CD14-positive monocyte (primary cell): ENCODE results near the gene KIRREL3. TPM values are rescaled to one million over a fixed set of nuclear protein-coding genes. Genes with fewer than 3 reads are reported as not detected.

Experiments
- DNase-seq, 3 donors: peaks; one replicate each; pipeline ENCODE4 v3.0.0-alpha.2; 2011 to 2022
- H2AFZ ChIP-seq: 2 replicates; pipeline ENCODE4 v1.6.0; 2012; ENCODE audit warnings: mild to moderate bottlenecking, low read depth, low read length, inconsistent platforms; ENCODE audit not compliant: insufficient read depth, poor library complexity, severe bottlenecking
- H3K27ac ChIP-seq, 2 donors: 1 replicate in 1 of 2; 2 replicates in 1 of 2; pipeline ENCODE4 v1.5.1; 2012 to 2013; ENCODE audit warnings: low read length in 2 of 2, control low read depth in 1 of 2, inconsistent platforms in 1 of 2, low read depth in 1 of 2, mild to moderate bottlenecking in 1 of 2
- H3K27me3 ChIP-seq, 2 donors: one replicate each; pipeline versions ENCODE4 v1.6.0 to v1.6.1; 2011 to 2013; ENCODE audit warnings: low read length in 2 of 2; ENCODE audit not compliant: control insufficient read depth in 2 of 2, insufficient read depth in 2 of 2
- H3K36me3 ChIP-seq, 2 donors: replicated peaks in 1 of 2; 1 replicate in 1 of 2; 2 replicates in 1 of 2; pipeline versions ENCODE4 v1.5.1 to v1.6.1; 2012 to 2013; ENCODE audit warnings: low read length in 2 of 2, control low read depth in 1 of 2, inconsistent platforms in 1 of 2, mild to moderate bottlenecking in 1 of 2; ENCODE audit not compliant: insufficient read depth in 2 of 2, control insufficient read depth in 1 of 2
- H3K4me1 ChIP-seq, 2 donors: 1 replicate in 1 of 2; 2 replicates in 1 of 2; pipeline versions ENCODE4 v1.5.1 to v1.6.1; 2012 to 2013; ENCODE audit warnings: low read length in 2 of 2, control low read depth in 1 of 2, inconsistent platforms in 1 of 2, mild to moderate bottlenecking in 1 of 2, moderate library complexity in 1 of 2; ENCODE audit not compliant: insufficient read depth in 2 of 2, control insufficient read depth in 1 of 2
- H3K4me2 ChIP-seq: replicated peaks from 2 replicates; pipeline ENCODE3; 2012; ENCODE audit warnings: low read length, moderate library complexity, mild to moderate bottlenecking; ENCODE audit not compliant: poor library complexity, severe bottlenecking; ENCODE audit errors: extremely low read depth
- H3K4me3 ChIP-seq, 3 experiments: fragments of 200-600 bp in 1 of 3; sonication (generic) in 1 of 3; replicated peaks in 1 of 3; 1 replicate in 2 of 3; 2 replicates in 1 of 3; pipeline ENCODE4 v1.5.1; 2011 to 2013; ENCODE audit warnings: low read length in 3 of 3, mild to moderate bottlenecking in 3 of 3, control low read depth in 2 of 3, low read depth in 2 of 3, inconsistent platforms in 1 of 3, moderate library complexity in 1 of 3
- H3K79me2 ChIP-seq: 2 replicates; pipeline ENCODE4 v1.6.0; 2012; ENCODE audit warnings: mild to moderate bottlenecking, control low read depth, inconsistent platforms, low read length, moderate library complexity; ENCODE audit not compliant: insufficient read depth
- H3K9ac ChIP-seq: 2 replicates; pipeline ENCODE4 v1.6.0; 2017; ENCODE audit warnings: low read length, mild to moderate bottlenecking; ENCODE audit not compliant: insufficient read depth, poor library complexity, severe bottlenecking
- H3K9me3 ChIP-seq, 2 donors: replicated peaks in 1 of 2; 1 replicate in 1 of 2; 2 replicates in 1 of 2; pipeline versions ENCODE4 v1.5.1 to v1.6.1; 2012 to 2013; ENCODE audit warnings: low read length in 2 of 2, control low read depth in 1 of 2; ENCODE audit not compliant: control insufficient read depth in 1 of 2, insufficient read depth in 1 of 2
- H4K20me1 ChIP-seq: 2 replicates; pipeline ENCODE4 v1.6.0; 2012; ENCODE audit warnings: mild to moderate bottlenecking, low read length, control low read depth, moderate library complexity; ENCODE audit not compliant: insufficient read depth
- H3K27ac Mint-ChIP-seq, 7 donors: one replicate each; pipeline ENCODE4 v1.8.0; 2020; ENCODE audit warnings: mild to moderate bottlenecking in 7 of 7, mixed read lengths in 7 of 7, moderate library complexity in 6 of 7, inconsistent platforms in 2 of 7
- H3K27me3 Mint-ChIP-seq, 3 donors: one replicate each; pipeline ENCODE4 v1.8.0; 2021 to 2022; ENCODE audit warnings: low read depth in 3 of 3, mild to moderate bottlenecking in 3 of 3, mixed read lengths in 3 of 3, moderate library complexity in 3 of 3, inconsistent platforms in 1 of 3
- H3K36me3 Mint-ChIP-seq, 2 donors: one replicate each; pipeline ENCODE4 v1.8.0; 2020; ENCODE audit warnings: mixed read lengths in 2 of 2, inconsistent platforms in 1 of 2, mild to moderate bottlenecking in 1 of 2
- H3K4me1 Mint-ChIP-seq: one replicate; pipeline ENCODE4 v1.8.0; 2020; ENCODE audit warnings: mild to moderate bottlenecking, mixed read lengths
- H3K4me3 Mint-ChIP-seq, 2 donors: one replicate each; pipeline ENCODE4 v1.8.0; 2020; ENCODE audit warnings: mild to moderate bottlenecking in 2 of 2, mixed read lengths in 2 of 2, moderate library complexity in 1 of 2
- H3K9me3 Mint-ChIP-seq, 7 donors: one replicate each; pipeline ENCODE4 v1.8.0; 2020 to 2022; ENCODE audit warnings: mixed read lengths in 7 of 7, mild to moderate bottlenecking in 6 of 7, moderate library complexity in 6 of 7, inconsistent platforms in 2 of 7
- WGBS: methylation state at CpG from one replicate; pipeline ENCODE4 v1.1.5; 2013; ENCODE audit warnings: missing lambda C conversion rate; ENCODE audit not compliant: insufficient coverage; 5-methylcytosine and 5-hydroxymethylcytosine counted together
- intact Hi-C, 2 donors: fragments of 100-400 bp; cut with micrococcal nuclease; formaldehyde crosslinking; loops; one replicate each; pipeline versions ENCODE4 v1.15.0 to v1.15.1; 2023
- polyA plus RNA-seq, 3 donors: library from polyadenylated mRNA; depleted of rRNA in 1 of 3; unstranded in 2 of 3; stranded (reverse) in 1 of 3; fragments of 300-500 nt in 2 of 3; fragments of >200 nt in 1 of 3; fragmentation: Illumina TruSeq in 2 of 3; gene quantifications; 1 replicate in 2 of 3; 2 replicates in 1 of 3; pipeline ENCODE4 v1.2.3, GENCODE V29; 2012 to 2021
- TF ChIP-seq, protein P1 (sequence below): fragments of 200-600 bp; IDR thresholded peaks from one replicate; pipeline ENCODE4 v1.8.0; 2022; ENCODE audit warnings: antibody characterized with exemption, mild to moderate bottlenecking

Gene KIRREL3
- polyA plus RNA-seq, 3 donors = not detected

DNA sequence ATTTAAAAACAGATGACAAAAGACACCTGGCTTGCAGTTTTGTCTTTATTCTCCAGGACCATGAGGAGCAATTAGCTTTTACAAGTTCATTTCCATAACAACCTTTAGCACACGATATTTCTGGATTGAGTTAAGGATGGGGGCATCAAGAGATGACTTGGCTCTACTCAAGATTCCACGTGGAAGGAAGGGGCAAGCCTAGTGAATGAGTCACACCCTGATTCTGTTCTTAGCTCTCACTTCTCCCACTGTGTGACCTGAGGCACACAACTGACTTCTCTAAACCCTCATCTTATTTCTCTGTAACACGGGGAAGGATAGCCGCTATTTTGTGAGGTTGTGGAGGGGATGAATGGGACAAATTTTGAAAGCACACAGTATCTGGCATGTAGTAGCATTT, 185.5 kb downstream of the KIRREL3 start:
- Histone ChIP-seq H3K79me2 (no peaks in the 10 kb centered on the region), H4K20me1 (no peaks in the 10 kb centered on the region), H3K4me1 (no peaks in the 10 kb centered on the region), H3K36me3 (no peaks in the 10 kb centered on the region), H3K9ac (no peak overlapping the region), H3K9me3 (no peaks in the 10 kb centered on the region), H3K27me3 (no peaks in the 10 kb centered on the region), H3K27ac (no peak overlapping the region), H3K4me2 (no peak overlapping the region), H2AFZ (no peak overlapping the region), H3K4me3 (no peak overlapping the region)
- Mint-ChIP-seq H3K9me3 (peaks cover 0 to 3% (median 0%) of the 10 kb centered on the region in 7 donors), H3K4me1 (peaks cover 5% of the 10 kb centered on the region), H3K4me3 (no peak overlapping the region), H3K27me3 (peaks cover 2 to 6% (median 2%) of the 10 kb centered on the region in 3 donors), H3K36me3 (no peaks in the 10 kb centered on the region), H3K27ac (no peak overlapping the region)
- no CpG with 5 or more reads among the region's 4 CpGs for WGBS
- intact Hi-C loops = no loop called here
- TF ChIP-seq, protein P1, sequence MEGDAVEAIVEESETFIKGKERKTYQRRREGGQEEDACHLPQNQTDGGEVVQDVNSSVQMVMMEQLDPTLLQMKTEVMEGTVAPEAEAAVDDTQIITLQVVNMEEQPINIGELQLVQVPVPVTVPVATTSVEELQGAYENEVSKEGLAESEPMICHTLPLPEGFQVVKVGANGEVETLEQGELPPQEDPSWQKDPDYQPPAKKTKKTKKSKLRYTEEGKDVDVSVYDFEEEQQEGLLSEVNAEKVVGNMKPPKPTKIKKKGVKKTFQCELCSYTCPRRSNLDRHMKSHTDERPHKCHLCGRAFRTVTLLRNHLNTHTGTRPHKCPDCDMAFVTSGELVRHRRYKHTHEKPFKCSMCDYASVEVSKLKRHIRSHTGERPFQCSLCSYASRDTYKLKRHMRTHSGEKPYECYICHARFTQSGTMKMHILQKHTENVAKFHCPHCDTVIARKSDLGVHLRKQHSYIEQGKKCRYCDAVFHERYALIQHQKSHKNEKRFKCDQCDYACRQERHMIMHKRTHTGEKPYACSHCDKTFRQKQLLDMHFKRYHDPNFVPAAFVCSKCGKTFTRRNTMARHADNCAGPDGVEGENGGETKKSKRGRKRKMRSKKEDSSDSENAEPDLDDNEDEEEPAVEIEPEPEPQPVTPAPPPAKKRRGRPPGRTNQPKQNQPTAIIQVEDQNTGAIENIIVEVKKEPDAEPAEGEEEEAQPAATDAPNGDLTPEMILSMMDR = no peak
- no peak for DNase-seq

DNA sequence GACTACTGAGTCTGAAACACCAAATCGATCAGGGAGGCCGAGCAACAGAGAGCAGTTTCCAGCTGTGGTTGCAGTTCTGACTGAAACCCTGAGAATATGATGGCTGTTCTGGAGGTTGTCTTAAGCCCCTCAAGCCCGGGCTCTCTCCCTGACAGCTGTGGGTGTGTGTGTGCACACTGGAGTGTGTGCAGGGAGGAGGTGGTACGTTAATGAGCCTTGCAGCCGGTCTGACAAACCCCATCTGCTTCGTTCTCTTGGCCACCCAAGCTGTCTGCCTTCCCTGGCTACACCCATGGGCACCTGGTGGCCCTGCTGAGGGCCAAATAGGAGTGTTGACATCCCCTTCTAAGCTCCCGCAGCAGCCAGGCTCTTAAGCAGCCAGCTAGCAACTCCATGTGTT, 189.8 kb downstream of the KIRREL3 start:
- no peaks in the 10 kb centered on the region for H3K4me1 ChIP-seq
- no peak overlapping the region for H3K9ac ChIP-seq
- intact Hi-C loops = no loop called here
- Mint-ChIP-seq H3K4me1 (no peaks in the 10 kb centered on the region), H3K36me3 (no peaks in the 10 kb centered on the region), H3K4me3 (no peak overlapping the region), H3K9me3 (peaks cover 0 to 6% (median 0%) of the 10 kb centered on the region in 7 donors), H3K27ac (no peak overlapping the region), H3K27me3 (peaks cover 0 to 6% (median 0%) of the 10 kb centered on the region in 3 donors)
- no peaks in the 10 kb centered on the region for H3K27me3 ChIP-seq
- no peaks in the 10 kb centered on the region for H4K20me1 ChIP-seq
- no peak for DNase-seq
- WGBS = 85% methylated on average over 4 of the region's 7 CpGs
- TF ChIP-seq, protein P1 = no peak
- H3K79me2 ChIP-seq = no peaks in the 10 kb centered on the region
- H3K4me2 ChIP-seq = no peak overlapping the region
- H3K4me3 ChIP-seq = no peak overlapping the region
- no peaks in the 10 kb centered on the region for H3K9me3 ChIP-seq
- H3K36me3 ChIP-seq = no peaks in the 10 kb centered on the region
- H2AFZ ChIP-seq = no peak overlapping the region
- H3K27ac ChIP-seq = no peak overlapping the region
